Hematopoietic multipotent progenitor cell treated with erythropoietin and hydrocortisone succinate and interleukin-3 and kit ligand, for 6 days (in vitro differentiated cells): ENCODE data around the gene C10orf143.

Experiments used
- DNase-seq: peaks from one replicate; pipeline ENCODE4 v3.0.0-alpha.2; 2015

Gene C10orf143

DNA sequence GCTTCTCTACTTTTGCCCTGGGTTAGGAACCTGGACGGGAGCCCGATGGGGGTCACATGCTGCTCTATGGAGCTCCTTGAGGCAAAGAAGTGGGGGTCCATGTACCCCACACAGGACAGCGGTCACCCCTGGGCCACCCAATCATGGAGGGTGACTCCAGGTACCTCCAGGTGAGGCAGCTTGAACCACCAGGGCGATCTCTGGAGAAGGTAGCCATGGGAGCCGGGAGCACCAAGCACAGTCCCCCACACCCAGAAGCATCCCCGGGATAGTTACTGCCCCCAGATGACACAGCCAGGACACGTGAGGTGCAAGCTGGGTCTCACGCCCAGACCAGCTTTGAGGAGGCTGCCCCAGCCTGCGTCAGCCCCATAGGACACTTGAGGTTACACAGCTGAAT lies 58.4 kb downstream of the C10orf143 start:
- DNase-seq, result no peak

DNA sequence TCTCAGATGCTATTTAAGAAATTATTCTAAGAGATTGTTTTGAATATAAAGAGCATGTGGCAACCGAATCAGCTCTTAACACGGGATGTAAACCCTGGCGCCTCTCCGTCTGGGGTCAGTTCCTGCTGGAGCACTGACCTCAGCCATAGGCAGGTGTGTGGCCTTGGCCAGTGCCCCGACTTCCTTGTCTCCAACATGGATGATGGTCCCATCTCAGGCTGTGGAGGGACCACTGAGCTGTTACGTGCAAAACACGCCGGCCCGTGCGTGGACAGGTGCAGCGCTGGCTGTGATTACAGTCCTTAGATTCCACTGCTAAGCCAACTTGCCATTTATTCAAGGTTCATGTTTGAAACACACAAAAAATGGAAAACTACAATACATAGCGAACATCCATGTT lies 59.9 kb downstream of the C10orf143 start:
- DNase-seq, result no peak

DNA sequence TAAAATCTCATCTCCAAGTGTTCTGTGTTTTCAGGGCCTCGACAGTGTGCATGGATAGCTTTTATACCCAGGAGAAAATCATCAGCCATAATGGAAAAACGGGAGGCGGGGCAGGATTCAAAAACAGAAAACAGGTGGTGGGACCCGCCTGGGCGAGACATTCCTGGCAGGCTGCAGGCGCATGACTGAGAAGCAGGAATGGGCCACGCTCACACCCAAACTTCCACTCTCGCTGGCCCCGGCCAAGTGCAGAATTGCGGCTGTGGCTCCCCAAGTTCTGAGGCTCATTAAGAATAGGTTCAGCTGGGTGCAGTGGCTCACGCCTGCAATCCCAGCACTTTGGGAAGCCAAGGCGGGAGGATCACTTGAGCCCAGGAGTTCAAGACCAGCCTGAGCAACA lies 60.6 kb downstream of the C10orf143 start:
- no peak for DNase-seq

DNA sequence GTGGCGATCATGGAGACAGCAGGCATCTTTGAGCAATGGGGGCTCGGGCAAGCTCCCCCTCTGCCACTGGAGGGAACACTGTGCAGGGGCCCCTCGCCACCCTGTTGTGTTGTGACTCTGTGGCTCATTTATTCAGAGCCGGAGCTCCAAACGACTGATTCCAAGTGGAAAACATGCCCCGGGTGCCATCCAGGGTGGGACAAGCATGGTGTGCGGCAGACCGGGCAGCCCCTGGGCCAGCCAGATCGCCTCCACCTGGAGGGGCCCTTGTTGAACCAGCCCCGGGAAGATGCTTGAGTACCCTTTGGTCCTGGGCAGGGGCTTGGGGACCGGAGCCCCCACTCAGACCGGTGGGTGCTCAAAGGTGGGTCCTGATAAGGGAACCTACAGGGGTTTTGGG lies 61.4 kb downstream of the C10orf143 start:
- DNase-seq, result no peak

DNA sequence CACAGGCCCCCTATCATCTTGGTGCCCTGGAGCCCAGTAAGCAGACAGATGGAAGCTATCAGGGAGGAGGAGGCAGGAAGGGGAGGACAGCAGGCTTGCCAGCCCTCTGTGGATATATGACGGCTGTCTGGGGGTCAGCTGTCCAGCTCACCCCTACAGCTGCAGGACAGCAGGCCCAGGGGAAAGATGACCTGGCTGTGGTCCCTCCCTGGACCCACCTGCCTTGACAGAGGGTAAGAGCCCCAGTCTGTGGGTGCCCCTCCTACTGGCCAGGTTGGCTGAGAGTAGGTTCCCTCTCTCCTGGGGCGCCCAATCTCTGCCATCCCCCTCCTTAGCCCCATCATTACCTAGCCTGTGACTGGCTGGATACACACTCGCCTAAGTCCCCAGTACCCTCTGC lies 62.5 kb downstream of the C10orf143 start:
- DNase-seq, result no peak

DNA sequence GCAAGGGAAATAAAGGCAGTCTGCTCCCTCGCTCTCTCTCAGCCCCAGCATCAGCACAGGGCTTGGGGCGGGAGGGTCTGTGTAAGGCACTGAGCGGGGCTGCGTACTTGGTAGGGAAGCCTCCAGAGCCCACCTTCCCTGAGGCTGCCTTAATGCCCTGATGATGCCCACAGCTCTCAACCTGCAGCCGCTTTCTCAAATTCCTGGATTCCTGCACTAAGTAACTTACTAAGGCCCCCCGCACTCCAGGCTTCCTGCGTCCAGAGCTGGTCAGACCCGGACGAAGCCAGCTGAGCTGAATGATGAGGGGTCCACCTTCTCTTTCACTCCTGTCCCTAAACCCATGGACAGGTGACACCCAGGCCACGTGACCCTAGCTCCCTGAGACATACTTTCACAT lies 63.3 kb downstream of the C10orf143 start:
- DNase-seq, result no peak

DNA sequence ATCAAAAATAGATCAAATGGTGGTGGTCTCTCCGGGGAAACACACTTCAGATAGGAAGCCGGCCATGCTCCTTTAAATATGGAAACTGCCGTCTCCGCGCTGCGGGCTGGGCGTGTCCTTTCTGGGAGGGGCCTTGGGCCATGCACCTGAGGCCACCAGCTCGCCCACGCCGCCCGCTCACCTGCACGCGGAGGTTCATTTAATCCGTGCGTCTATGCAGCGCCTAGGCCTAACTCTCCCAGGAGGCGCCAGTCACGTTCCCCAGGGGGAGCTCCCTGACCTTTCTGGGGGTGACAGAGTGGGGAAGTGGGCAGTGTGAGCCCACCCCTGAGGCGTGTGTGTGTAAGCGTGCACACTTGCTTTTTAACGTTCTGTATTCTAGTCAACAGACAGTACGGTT lies 64.0 kb downstream of the C10orf143 start:
- no peak for DNase-seq

DNA sequence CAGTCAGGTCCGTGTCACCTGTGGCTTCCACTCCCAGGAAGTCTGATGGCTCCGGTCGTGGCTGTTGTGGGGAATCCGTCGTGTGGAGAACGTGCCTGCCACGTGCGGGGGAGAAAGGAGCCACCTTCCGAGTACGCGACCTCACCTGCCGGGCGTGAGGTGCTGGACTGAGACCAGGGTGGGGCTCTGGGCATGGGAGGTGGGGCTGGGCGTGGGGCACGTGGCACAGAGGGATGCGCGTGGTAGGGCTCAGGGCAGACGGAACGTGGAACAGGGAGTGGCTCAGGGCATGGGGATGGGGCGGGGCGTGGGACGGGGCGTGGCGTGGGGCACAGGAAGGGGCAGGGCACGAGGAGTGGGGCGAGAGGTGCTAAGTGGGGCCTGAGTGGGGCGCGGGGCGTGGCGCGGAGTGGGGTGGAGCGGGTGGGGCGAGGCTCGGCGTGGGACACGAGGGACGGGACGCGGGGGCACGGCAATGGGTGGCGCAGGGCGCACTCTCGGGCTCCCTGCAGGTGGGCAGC lies 64.8 kb downstream of the C10orf143 start:
- DNase-seq, result no peak

DNA sequence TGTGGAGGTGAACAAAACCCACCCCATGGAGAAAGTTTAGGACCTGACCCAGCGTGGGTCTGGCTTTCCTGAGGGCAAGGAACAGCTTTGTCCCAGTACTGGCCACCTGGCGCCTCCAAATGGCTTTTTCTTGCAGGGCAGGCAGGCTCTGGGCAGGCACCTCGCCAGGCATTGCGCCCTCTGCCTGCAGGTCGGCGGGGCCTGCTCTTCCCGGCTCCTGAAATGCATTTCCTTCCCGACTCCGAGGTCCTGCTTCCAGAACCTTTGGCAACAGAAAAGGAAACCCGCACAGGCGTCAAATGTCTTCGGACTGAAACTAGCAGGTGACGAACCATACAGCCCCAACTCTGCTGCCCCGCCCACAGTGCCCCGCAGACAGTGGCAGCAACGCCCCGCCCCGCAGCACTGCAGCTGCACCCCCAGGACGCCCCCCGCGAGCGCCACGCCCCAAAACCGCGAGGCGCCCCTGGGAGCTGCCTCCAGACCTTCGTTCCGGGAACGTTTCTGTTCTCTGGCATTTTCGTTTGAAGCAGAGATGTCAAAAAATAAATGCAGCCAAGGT lies 65.5 kb downstream of the C10orf143 start:
- no peak for DNase-seq

DNA sequence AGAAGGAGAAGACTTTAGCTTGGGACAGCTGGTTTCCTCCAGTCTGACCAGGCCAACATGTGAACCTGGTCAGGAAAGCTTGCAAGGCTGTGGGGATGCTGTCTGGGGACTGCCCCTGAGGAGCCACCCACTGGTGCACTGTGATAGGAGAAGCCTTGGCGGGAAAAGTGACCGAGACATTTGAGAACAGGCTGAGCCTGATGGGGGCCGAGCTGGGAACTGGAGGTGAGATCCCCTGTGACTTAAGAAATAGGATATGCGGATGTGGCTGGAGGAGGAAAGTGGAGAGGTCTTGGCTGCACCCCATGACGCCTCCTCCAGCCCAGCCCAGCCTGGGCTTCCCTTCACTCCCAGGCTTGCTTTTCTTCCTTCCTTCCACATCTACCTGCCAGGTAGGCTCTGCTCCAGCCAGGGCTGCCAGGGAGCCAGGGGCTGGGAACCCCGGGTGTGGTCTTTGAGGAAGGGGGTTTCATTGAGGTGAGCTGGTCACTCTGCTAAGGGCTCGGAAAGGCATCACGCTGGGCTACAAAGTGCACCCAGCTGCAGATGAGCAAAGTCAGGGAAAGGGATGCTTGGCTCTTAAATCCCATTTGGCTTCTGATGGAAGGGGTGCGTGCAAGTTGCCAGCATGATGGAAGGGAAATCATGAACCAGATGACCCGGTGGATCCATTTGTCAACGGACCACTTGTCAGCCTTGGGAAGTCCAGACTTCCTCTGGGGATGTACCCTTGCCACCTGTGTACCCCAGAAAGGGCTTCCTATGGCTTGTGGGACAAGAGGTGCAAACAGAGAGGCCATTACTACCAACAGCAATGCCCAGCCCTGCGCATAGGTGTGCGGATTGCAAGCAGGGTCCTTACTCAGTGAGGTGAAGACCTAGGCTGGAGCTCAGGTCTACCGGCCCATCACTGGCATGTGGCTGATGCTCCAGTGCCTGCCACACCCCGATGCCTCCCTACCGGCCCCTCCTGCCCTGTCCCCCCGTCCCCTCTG lies 66.3 kb downstream of the C10orf143 start:
- no peak for DNase-seq

DNA sequence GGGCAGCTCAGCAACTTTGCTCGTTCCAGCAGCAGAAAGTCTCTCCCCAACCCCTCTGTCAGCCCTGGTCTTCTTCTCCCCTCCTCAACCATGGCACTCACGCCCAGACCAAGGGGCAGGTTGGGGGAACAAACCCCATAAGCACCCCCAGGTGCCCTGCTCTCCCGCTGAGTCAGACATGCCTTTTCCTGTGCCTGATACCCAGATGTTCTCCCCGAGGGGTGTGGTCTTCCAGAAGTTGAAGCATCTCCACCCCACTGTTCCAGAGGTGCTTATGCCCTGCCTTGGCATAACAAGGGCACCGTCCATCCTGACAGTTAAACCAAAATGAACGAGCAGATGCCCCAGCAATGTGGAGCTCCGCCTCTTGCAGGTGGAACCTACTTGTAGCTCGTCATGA lies 67.1 kb downstream of the C10orf143 start:
- DNase-seq, result no peak

DNA sequence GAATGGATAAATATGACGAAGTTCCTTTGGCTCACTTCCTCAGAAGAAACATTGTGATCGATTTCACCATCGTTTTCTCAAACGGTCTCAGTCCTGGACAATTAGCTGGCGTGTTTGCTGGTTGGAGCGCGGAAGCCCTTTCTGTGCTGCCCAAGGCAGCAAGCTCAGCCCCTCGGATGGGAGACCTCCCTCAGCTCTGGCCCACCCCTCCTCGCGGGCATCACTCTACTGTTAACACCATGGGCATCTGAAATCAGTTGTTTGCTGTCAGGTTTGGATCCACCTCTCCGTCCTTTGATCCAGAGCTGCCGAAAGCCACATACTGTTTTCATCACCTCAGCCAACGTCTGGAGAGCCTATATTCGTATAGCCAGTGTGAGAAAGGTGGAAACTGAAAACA lies 68.2 kb downstream of the C10orf143 start:
- no peak for DNase-seq

DNA sequence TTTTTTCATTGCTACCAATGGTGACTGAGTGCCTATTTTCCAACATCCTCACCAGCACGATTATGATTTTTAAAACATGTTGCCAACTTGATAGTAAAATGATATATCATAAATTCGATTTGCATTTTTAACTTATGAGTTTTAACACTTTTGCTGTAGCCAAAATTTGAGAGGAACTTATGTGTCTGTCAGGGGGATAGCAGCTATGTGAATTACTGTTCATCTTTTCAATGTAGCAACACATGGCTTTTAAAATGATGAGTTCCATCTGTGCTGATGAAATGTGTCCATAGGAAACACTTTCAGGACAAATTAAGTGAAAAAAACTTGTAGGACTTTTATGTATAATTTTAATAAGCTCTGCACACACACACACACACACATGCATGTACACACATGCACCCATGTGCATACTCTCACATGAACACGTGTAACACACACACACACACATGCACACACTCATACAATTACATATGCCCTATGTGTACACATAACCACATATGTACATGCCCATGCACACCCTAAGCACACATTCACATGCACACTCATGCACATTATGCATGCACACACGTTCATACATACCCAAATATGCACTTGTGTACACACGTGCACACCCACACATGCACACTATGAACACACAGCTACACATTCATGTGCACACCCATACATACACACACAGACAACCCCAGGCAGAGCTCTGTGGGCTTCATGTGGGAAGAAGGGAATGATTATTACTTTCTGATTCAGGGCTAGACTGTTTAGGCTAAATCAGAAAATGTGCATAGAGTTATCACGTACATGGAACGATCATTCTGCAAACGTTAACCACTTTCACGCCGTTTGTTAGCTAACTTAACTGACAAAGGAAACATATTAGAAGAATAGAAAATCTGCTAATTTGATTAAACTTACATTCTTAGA lies 68.9 kb downstream of the C10orf143 start:
- DNase-seq, result no peak

DNA sequence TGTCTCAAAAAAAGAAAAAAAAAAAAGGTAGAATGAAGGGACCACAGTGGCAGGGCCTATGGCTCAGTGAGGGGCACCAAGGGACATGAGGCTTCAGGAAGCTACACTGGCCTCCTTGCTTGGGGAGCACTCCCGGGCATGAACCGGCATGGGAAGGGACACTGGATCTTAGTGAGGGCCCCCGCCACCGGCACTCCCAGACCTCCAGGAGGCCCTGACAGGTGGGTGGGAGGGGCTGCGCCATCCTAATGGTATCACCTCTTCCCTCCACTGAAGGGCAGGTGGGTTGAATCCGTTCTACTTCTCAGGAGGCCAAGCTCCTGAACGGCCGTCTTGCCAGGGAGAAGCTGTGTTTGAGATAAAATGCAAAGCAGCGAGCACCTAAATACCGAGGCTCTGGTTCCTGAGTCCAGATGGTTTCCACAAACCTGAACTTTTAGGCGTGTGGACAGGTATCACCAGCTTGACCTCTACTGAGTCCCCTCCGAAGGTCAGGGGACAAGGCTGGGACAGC lies 69.8 kb downstream of the C10orf143 start:
- no peak for DNase-seq

DNA sequence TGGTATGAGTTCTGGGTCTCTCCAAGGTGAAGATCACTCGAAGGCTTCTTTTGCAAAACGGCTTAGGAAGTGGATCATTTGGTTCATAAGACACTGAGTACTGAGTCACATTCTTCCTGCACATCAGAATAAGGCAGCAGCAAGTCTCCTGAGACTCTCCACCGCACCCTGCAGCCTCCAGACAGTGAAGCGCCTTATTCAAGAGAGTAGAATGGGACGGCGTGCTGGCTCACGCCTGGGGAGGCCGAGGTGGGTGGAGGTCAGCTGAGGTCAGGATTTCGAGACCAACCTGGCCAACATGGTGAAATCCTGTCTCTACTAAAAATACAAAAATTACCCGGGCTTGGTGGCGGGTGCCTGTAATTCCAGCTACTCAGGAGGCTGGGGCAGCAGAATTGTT lies 70.3 kb downstream of the C10orf143 start:
- DNase-seq, result no peak

DNA sequence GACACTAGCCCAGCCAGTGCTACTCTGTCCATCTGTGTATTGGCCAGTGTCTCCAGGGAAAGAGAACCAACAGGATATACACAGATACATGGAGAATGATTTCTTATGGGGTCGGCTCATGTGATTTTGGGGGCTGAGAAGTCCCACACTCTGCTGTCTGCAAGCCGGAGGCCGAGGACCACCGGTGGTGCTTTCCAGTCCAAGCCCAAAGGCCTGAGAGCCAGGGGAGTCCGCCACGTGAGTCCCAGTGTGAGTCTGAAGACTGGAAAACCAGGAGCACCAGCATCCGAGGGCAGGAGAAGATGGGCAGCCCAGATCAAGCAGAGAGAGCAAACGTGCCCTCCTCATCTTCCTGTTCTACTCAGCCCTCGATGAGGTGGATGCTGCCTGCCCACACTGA lies 71.5 kb downstream of the C10orf143 start:
- no peak for DNase-seq

DNA sequence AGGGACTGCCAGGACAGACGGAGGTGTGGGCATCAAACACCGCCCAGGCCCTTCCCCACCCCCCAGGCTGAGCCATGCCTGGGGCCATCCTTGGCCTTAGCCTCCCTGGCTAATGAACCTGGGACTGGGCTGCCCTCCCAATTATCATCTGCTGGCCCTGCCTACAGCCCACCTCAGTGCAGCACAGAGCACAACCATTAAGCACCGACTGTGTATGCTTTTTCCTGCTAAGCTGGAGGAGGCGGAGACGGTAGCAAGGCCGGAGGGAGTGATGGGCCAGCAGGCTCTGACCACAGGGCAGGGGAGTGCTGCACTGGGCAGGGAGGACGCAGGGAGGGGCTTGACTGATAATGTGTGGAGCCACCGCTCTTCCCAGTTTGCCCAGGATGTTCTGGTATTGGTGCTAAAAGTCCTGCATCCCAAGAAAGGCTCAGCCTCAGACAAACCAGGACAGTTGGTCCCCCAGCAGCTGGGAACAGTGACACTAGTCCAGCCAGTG lies 72.0 kb downstream of the C10orf143 start:
- DNase-seq, result no peak

DNA sequence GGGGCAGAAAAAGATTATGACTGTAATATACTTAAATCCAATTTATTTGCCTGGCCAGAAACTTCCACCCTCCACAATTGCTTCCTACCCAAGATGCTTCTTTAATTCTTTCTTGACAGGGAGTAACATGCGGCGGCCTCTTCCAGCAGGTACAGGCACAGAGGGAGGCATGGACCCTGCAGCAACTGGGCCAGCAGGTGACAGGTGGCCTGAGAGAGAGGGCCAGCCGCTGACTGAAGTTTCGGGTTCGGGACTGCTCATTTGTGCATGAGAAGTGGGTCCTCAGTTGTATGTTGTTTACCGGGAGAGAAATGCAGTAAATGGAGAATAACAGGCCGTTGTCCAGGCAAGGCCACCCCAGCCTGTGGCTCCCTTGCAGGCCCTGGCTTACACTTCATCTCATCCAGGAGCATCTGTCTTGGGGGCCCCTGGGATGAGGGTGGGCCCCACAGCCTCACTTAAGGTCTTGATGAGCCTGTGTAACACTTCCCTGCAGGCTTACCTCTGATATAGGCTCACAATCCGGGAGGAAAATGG lies 72.5 kb downstream of the C10orf143 start:
- DNase-seq, result no peak

DNA sequence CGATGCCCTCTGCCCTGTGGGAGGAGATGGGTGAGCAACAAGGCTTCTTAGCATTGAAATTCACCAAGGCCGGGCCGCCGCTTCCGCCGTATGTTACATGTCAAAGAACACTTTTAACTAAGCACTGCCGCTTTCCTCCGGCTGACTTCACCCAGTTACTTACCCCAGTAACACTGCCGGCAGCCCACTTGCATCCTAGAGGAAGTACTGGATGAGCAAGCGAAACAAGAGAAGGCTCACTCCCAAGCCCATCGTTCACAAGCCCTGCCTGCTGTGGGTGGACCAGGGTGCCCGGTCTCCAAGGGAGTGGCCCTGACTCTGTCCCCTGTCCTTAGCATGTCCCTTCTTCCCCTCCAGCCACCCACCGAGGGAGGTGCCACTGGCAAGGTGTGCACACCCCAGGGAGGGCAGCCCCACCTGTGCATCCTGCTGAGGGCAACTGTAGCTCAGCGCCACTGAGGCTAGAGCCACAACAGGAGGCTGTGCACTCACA lies 73.4 kb downstream of the C10orf143 start:
- DNase-seq, result no peak

DNA sequence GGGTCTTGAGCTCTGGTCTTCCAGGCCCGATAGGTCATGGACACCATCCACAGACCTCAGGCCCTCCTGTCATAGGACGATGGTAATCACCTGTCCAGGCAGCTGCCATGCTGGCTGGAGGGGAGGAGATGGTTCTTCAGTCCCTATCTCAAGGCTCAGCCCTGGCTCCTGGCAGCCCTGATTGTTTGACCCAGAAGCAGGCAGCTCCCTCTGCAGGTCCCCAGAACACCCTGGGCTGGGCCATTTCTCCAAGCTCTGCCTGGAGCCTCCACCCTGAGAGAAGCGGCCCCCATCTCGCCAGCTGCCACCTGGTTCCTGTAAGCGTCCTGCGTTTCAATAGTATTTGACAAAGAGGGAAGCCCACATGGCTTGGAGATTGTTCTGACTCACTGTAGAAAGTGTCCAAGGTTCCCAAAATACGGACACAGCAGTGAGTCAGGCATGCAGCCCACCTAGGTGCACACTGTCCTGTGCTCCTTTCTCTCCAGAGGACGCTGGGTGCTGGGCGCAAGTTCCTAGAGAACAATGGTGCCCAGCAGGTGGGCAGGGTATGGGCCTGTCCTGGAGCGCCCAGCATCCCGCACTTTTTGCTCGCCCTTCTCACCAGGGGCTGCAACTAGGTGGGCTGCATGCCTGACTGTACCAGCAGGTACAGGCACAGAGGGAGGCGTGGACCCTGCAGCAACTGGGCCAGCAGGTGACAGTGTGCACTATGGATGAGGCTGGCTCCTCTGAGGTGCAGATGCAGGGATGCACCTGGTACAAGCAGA lies 74.1 kb downstream of the C10orf143 start:
- no peak for DNase-seq

DNA sequence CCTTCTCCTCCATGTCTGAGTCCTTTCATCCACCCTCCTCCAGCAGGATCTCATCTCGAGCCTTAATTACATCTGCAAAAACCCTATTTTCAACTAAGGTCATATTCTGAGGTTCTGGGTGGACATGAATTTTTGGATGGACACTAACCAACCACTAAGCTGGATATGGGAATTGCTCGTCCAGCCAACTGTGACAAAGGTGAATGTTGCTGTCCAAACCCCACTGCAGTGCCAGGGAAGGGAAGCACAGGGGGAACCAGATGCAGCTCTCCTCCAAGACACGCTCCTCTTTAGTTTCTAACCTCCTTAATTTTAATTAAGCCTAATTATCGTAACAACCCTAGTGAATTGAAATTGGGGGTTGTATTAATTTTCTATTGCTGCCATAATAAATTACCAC lies 81.4 kb downstream of the C10orf143 start:
- DNase-seq, result no peak

DNA sequence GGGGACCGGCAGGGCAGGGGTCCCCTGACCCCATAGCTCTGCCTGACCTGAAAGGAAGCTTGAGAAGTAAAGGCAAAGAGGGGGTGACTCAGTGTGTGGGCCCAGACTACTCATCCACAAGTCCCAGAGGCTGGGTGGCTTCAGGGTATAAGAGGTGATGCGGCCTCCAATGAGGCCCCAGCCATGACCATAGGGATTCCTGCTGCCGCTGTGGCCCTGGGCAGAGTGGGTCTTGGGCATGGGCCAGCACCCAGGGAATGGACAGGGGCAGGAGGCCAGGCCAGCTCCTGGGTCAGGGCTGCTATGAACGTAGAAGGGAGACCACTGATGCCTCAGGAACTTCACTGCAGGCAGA lies 82.2 kb downstream of the C10orf143 start:
- no peak for DNase-seq
